ENCODE results near the gene LIN52.

GRCh38 chr14:74235017-74235416 is 150.3 kb downstream of the LIN52 start:
- TF ChIP-seq RAD21 (conservative IDR thresholded peaks at IDR 0.05) (no peak), CTCF (IDR thresholded peaks at IDR 0.05; ENCODE audit: poor library complexity, severe bottlenecking) (no peak)
